Thymus (tissue), 14 donors: ENCODE data around the gene COA4. TPM values are rescaled to one million over a fixed set of nuclear protein-coding genes. Genes with fewer than 3 reads are reported as not detected.

Experiments
- DNase-seq, 9 donors: peaks; one replicate each; pipeline ENCODE4 v3.0.0-alpha.2; 2013; ENCODE audit warnings: low spot score in 9 of 9, low read depth in 6 of 9, missing footprints in 1 of 9
- H3K27ac ChIP-seq, 2 donors: one replicate each; pipeline ENCODE4 v1.5.1; 2013; ENCODE audit warnings: control low read depth in 1 of 2, low read depth in 1 of 2, low read length in 1 of 2, mild to moderate bottlenecking in 1 of 2, moderate library complexity in 1 of 2
- H3K27me3 ChIP-seq, 2 donors: one replicate each; pipeline ENCODE4 v1.5.1; 2013; ENCODE audit warnings: low read length in 1 of 2; ENCODE audit not compliant: control insufficient read depth in 2 of 2, insufficient read depth in 1 of 2
- H3K36me3 ChIP-seq, 2 donors: one replicate each; pipeline ENCODE4 v1.5.1; 2013; ENCODE audit warnings: low read length in 1 of 2, mild to moderate bottlenecking in 1 of 2, moderate library complexity in 1 of 2; ENCODE audit not compliant: control insufficient read depth in 2 of 2, insufficient read depth in 2 of 2
- H3K4me1 ChIP-seq, 2 donors: one replicate each; pipeline ENCODE4 v1.5.1; 2013; ENCODE audit warnings: low read length in 2 of 2; ENCODE audit not compliant: control insufficient read depth in 2 of 2, insufficient read depth in 2 of 2
- H3K4me3 ChIP-seq, 2 donors: one replicate each; pipeline ENCODE4 v1.5.1; 2013; ENCODE audit warnings: low read length in 2 of 2, control low read depth in 1 of 2, mild to moderate bottlenecking in 1 of 2
- H3K9me3 ChIP-seq, 2 donors: one replicate each; pipeline ENCODE4 v1.5.1; 2013; ENCODE audit warnings: low read length in 1 of 2, mild to moderate bottlenecking in 1 of 2; ENCODE audit not compliant: control insufficient read depth in 2 of 2, insufficient read depth in 1 of 2
- WGBS: extraction: QIAGEN DNeasy Blood & Tissue Kit; methylation state at CpG from one replicate; pipeline ENCODE4 v1.1.7; 2013; 5-methylcytosine and 5-hydroxymethylcytosine counted together
- long read RNA-seq, 10 donors: transcript quantifications; one replicate each; lab custom pipeline, GENCODE V29; 2026
- polyA plus RNA-seq: library from polyadenylated mRNA; stranded (reverse); fragments of 200-250 nt; gene quantifications from one replicate; pipeline ENCODE4 v1.2.3, GENCODE V29; 2013
- total RNA-seq: library from RNA; stranded (reverse); fragments of 120-200 nt; gene quantifications from one replicate; pipeline ENCODE4 v1.2.4, GENCODE V29; 2013
- donor health status: healthy.

COA4 gene
- total RNA-seq = 58.3 TPM
- 60.5 TPM for polyA plus RNA-seq
- long read RNA-seq, donor 1, partial matches to known transcripts = 0 of 3 reads
- long read RNA-seq, donor 1, other reads (novel, unspliced or antisense) = 0 of 3 reads
- long read RNA-seq, donor 2 = 0 reads
- long read RNA-seq, donor 3, transcript COA4-201 (2 exons, 960 nt) = major isoform, 47 of 48 reads
- long read RNA-seq, donor 3, partial matches to known transcripts = 0 of 48 reads
- long read RNA-seq, donor 3, other reads (novel, unspliced or antisense) = 0 of 48 reads
- long read RNA-seq, donor 4, transcript COA4-201 (2 exons, 960 nt) = major isoform, 19 of 21 reads
- long read RNA-seq, donor 4, partial matches to known transcripts = 0 of 21 reads
- long read RNA-seq, donor 4, other reads (novel, unspliced or antisense) = 0 of 21 reads
- long read RNA-seq, donor 5, transcript COA4-201 (2 exons, 960 nt) = major isoform, 55 of 73 reads
- long read RNA-seq, donor 5, partial matches to known transcripts = 18 of 73 reads
- long read RNA-seq, donor 5, other reads (novel, unspliced or antisense) = 0 of 73 reads
- long read RNA-seq, donor 6, transcript COA4-201 (2 exons, 960 nt) = major isoform, 25 of 27 reads
- long read RNA-seq, donor 6, partial matches to known transcripts = 0 of 27 reads
- long read RNA-seq, donor 6, other reads (novel, unspliced or antisense) = 0 of 27 reads
- long read RNA-seq, donor 7, transcript COA4-201 (2 exons, 960 nt) = major isoform, 29 of 29 reads
- long read RNA-seq, donor 7, partial matches to known transcripts = 0 of 29 reads
- long read RNA-seq, donor 7, other reads (novel, unspliced or antisense) = 0 of 29 reads
- long read RNA-seq, donor 8, transcript COA4-201 (2 exons, 960 nt) = major isoform, 15 of 16 reads
- long read RNA-seq, donor 8, partial matches to known transcripts = 0 of 16 reads
- long read RNA-seq, donor 8, other reads (novel, unspliced or antisense) = 0 of 16 reads
- long read RNA-seq, donor 9, transcript COA4-201 (2 exons, 960 nt) = major isoform, 18 of 21 reads
- long read RNA-seq, donor 9, partial matches to known transcripts = 0 of 21 reads
- long read RNA-seq, donor 9, other reads (novel, unspliced or antisense) = 0 of 21 reads
- long read RNA-seq, donor 10, transcript COA4-201 (2 exons, 960 nt) = major isoform, 22 of 23 reads
- long read RNA-seq, donor 10, partial matches to known transcripts = 0 of 23 reads
- long read RNA-seq, donor 10, other reads (novel, unspliced or antisense) = 0 of 23 reads

- H3K4me3 ChIP-seq = peak within 1 kb of the TSS; percentile 59 to 71
- under 1% methylated on average over 57 of the region's 57 CpGs for WGBS
- H3K27me3 ChIP-seq = no peaks in the 10 kb centered on the region
- H3K36me3 ChIP-seq = peaks cover 13 to 31% of the 10 kb centered on the region in 2 donors
- peak; percentile 92 to 99 (median 96) for DNase-seq
- H3K4me1 ChIP-seq = peaks cover 9 to 17% of the 10 kb centered on the region in 2 donors
- no peaks in the 10 kb centered on the region for H3K9me3 ChIP-seq
- peak within 1 kb of the TSS; percentile 88 to 91 for H3K27ac ChIP-seq
Observed at GRCh38 chr11:73876424-73877310, at the start of gene COA4, which contains the start of gene PAAF1. TSS of gene COA4 (minus strand) at chr11:73876846. CDS start at chr11:73873378, 3,468 bp downstream. TSS of gene PAAF1 (plus strand) at chr11:73876999. CDS start at chr11:73877022, 23 bp downstream.

GRCh38 chr11:73921180-73921579, 44.5 kb upstream of the COA4 start:
- no peak overlapping the region for H3K4me3 ChIP-seq
- DNase-seq = no peak
- no peak overlapping the region for H3K27ac ChIP-seq
- no peaks in the 10 kb centered on the region for H3K27me3 ChIP-seq
- WGBS = 98% methylated on average over 4 of the region's 4 CpGs
- no peaks in the 10 kb centered on the region for H3K9me3 ChIP-seq
- H3K4me1 ChIP-seq = no peaks in the 10 kb centered on the region
- H3K36me3 ChIP-seq = peaks cover 23 to 33% of the 10 kb centered on the region in 2 donors

GRCh38 chr11:73916435-73916834, 39.8 kb upstream of the COA4 start:
- WGBS = 97% methylated on average over 1 of the region's 1 CpG
- no peak overlapping the region for H3K27ac ChIP-seq
- no peak for DNase-seq
- H3K27me3 ChIP-seq = no peaks in the 10 kb centered on the region
- no peak overlapping the region for H3K4me3 ChIP-seq
- H3K4me1 ChIP-seq = no peaks in the 10 kb centered on the region
- no peaks in the 10 kb centered on the region for H3K9me3 ChIP-seq
- peaks cover 32 to 42% of the 10 kb centered on the region in 2 donors for H3K36me3 ChIP-seq

GRCh38 chr11:73914284-73914683, 37.6 kb upstream of the COA4 start:
- H3K36me3 ChIP-seq = peaks cover 31 to 42% of the 10 kb centered on the region in 2 donors
- no peaks in the 10 kb centered on the region for H3K9me3 ChIP-seq
- H3K27ac ChIP-seq = no peak overlapping the region
- H3K4me1 ChIP-seq = no peaks in the 10 kb centered on the region
- 96% methylated on average over 4 of the region's 4 CpGs for WGBS
- H3K27me3 ChIP-seq = no peaks in the 10 kb centered on the region
- no peak overlapping the region for H3K4me3 ChIP-seq
- no peak for DNase-seq

- DNase-seq = no peak
- H3K27me3 ChIP-seq = no peaks in the 10 kb centered on the region
- H3K27ac ChIP-seq = no peak overlapping the region
- no peaks in the 10 kb centered on the region for H3K4me1 ChIP-seq
- no peak overlapping the region for H3K4me3 ChIP-seq
- no peaks in the 10 kb centered on the region for H3K9me3 ChIP-seq
- peaks cover 29 to 40% of the 10 kb centered on the region in 2 donors for H3K36me3 ChIP-seq
Observed at GRCh38 chr11:73913472-73913871, 36.8 kb upstream of the COA4 start.

- Histone ChIP-seq H3K27ac (no peak overlapping the region), H3K36me3 (peaks cover 25 to 31% of the 10 kb centered on the region in 2 donors), H3K9me3 (no peaks in the 10 kb centered on the region), H3K27me3 (no peaks in the 10 kb centered on the region), H3K4me1 (peaks cover 0 to 8% of the 10 kb centered on the region in 2 donors), H3K4me3 (no peak overlapping the region)
- DNase-seq = no peak
- WGBS = 98% methylated on average over 2 of the region's 2 CpGs
Observed at GRCh38 chr11:73912026-73912425, 35.4 kb upstream of the COA4 start.

- 84% methylated on average over 4 of the region's 4 CpGs for WGBS
- Histone ChIP-seq H3K9me3 (no peaks in the 10 kb centered on the region), H3K4me3 (no peak overlapping the region), H3K36me3 (peaks cover 7 to 16% of the 10 kb centered on the region in 2 donors), H3K27me3 (no peaks in the 10 kb centered on the region), H3K27ac (peak overlapping the region in 1 of 2 donors; percentile 83), H3K4me1 (peaks cover 0 to 8% of the 10 kb centered on the region in 2 donors)
- peak in 8 of 9 donors; percentile 13 to 64 (median 38) for DNase-seq
Observed at GRCh38 chr11:73907191-73907590, 30.5 kb upstream of the COA4 start.

GRCh38 chr11:73902303-73902702, 25.7 kb upstream of the COA4 start:
- Histone ChIP-seq H3K27me3 (no peaks in the 10 kb centered on the region), H3K36me3 (peaks cover 15 to 22% of the 10 kb centered on the region in 2 donors), H3K4me3 (no peak overlapping the region), H3K4me1 (peaks cover 0 to 2% of the 10 kb centered on the region in 2 donors), H3K27ac (no peak overlapping the region), H3K9me3 (no peaks in the 10 kb centered on the region)
- WGBS = 96% methylated on average over 1 of the region's 1 CpG
- no peak for DNase-seq
